Gastrocnemius medialis (tissue), 4 donors: Measurements from ENCODE around the gene NUDT22. TPM values are rescaled to one million over a fixed set of nuclear protein-coding genes. Genes with fewer than 3 reads are reported as not detected.

Experiments
- ATAC-seq, 2 donors: fragments of 150-250 bp; one replicate each; pipeline ENCODE4 v1.9.1; 2016
- DNase-seq, 2 donors: peaks; one replicate each; pipeline ENCODE4 v3.0.0-alpha.2; 2019
- H3K27ac ChIP-seq, 4 donors: fragments of 200-600 bp; sonication (generic); 1 replicate in 1 of 4; 2 replicates in 3 of 4; pipeline ENCODE4 v1.5.1; 2016 to 2018; ENCODE audit warnings: mild to moderate bottlenecking in 2 of 4, moderate library complexity in 1 of 4
- H3K27me3 ChIP-seq, 3 donors: fragments of 200-600 bp; sonication (generic) in 2 of 3; 1 replicate in 1 of 3; 2 replicates in 2 of 3; pipeline versions ENCODE4 v1.5.1 to v1.6.0; 2016 to 2019; ENCODE audit warnings: mild to moderate bottlenecking in 1 of 3, moderate library complexity in 1 of 3
- H3K36me3 ChIP-seq, 2 donors: fragments of 200-600 bp; sonication (generic) in 1 of 2; one replicate each; pipeline ENCODE4 v1.5.1; 2017 to 2018
- H3K4me1 ChIP-seq, 2 donors: fragments of 200-600 bp; sonication (generic) in 1 of 2; one replicate each; pipeline ENCODE4 v1.5.1; 2016 to 2017; ENCODE audit warnings: mild to moderate bottlenecking in 2 of 2
- H3K4me3 ChIP-seq, 4 donors: fragments of 200-600 bp; sonication (generic) in 3 of 4; 1 replicate in 1 of 4; 2 replicates in 3 of 4; pipeline ENCODE4 v1.5.1; 2016 to 2019; ENCODE audit warnings: mild to moderate bottlenecking in 2 of 4
- H3K9me3 ChIP-seq, 3 donors: fragments of 200-600 bp; sonication (generic) in 2 of 3; 1 replicate in 1 of 3; 2 replicates in 2 of 3; pipeline ENCODE4 v1.5.1; 2016 to 2019
- POLR2A ChIP-seq, 2 donors: fragments of 450-650 bp; IDR thresholded peaks; one replicate each; pipeline ENCODE4 v1.6.1; 2017; ENCODE audit warnings: antibody characterized with exemption in 2 of 2, mild to moderate bottlenecking in 2 of 2, moderate library complexity in 2 of 2
- in situ Hi-C, 4 donors: fragments of 200-750 bp; cut with MboI; loops; one replicate each; pipeline versions ENCODE4 v1.15.0 to v1.8.0; 2017; ENCODE audit warnings: low sequenced_read_pairs in 4 of 4
- intact Hi-C: fragments of 100-400 bp; cut with DNase I; formaldehyde crosslinking; loops from one replicate; pipeline ENCODE4 v1.15.1; 2023; ENCODE audit warnings: low total_unique reads
- total RNA-seq, 4 donors: library from RNA; depleted of rRNA; stranded (reverse); fragments of >200 nt; gene quantifications; one replicate each; pipeline versions ENCODE4 v1.1.0 to v1.2.3, GENCODE V29; 2016
- TF ChIP-seq, protein P1 (sequence below), 5 experiments: fragments of 450-650 bp in 3 of 5; fragments of 200-600 bp in 2 of 5; sonication (generic) in 2 of 5; IDR thresholded peaks in 4 of 5; conservative IDR thresholded peaks in 1 of 5; 1 replicate in 4 of 5; 2 replicates in 1 of 5; pipeline ENCODE4 v1.5.1; 2016 to 2019; ENCODE audit warnings: antibody characterized with exemption in 5 of 5, mild to moderate bottlenecking in 3 of 5, moderate library complexity in 3 of 5

NUDT22 gene
- total RNA-seq, 4 donors from 2014 or later, result 32.3 to 70.7 (median 53.4) TPM

DNA sequence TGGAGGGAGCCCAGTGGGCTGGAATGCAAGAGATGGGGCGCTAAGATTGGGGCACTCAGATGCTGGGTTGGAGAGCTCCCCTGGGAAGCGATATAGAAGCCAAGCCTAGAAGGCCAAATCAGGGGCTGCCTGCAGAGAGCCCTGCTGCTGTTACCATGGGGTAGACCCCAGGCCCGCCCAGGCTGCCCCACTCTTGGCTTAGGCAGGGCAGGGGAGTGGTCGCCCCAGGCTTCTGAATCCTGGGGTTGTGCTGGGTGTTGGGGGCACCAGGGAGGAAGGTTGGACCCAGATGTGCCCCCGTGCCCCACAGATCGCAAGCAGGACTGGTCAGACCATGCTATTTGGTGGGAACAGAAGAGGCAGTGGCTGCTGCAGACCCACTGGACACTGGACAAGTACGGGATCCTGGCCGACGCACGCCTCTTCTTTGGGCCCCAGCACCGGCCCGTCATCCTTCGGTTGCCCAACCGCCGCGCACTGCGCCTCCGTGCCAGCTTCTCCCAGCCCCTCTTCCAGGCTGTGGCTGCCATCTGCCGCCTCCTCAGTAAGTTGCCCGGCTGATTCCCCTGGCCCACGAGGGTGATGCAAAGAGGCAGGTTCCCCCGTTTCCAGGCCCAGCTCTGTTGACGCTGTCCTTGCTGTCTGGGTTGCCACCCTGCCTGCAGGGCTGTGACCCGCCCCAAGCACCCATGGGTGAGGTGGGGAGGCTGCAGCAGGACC lies 15.6 kb upstream of the NUDT22 start:
- TF ChIP-seq POLR2A (IDR thresholded peaks at IDR 0.05), result no peak
- TF ChIP-seq, protein P1, sequence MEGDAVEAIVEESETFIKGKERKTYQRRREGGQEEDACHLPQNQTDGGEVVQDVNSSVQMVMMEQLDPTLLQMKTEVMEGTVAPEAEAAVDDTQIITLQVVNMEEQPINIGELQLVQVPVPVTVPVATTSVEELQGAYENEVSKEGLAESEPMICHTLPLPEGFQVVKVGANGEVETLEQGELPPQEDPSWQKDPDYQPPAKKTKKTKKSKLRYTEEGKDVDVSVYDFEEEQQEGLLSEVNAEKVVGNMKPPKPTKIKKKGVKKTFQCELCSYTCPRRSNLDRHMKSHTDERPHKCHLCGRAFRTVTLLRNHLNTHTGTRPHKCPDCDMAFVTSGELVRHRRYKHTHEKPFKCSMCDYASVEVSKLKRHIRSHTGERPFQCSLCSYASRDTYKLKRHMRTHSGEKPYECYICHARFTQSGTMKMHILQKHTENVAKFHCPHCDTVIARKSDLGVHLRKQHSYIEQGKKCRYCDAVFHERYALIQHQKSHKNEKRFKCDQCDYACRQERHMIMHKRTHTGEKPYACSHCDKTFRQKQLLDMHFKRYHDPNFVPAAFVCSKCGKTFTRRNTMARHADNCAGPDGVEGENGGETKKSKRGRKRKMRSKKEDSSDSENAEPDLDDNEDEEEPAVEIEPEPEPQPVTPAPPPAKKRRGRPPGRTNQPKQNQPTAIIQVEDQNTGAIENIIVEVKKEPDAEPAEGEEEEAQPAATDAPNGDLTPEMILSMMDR (IDR thresholded peaks at IDR 0.05 in 4 of 5, conservative IDR thresholded peaks at IDR 0.05 in 1 of 5), result no peak
- ATAC-seq (no peak), DNase-seq (no peak)
- H3K27me3 ChIP-seq, result no peaks in the 10 kb centered on the region
- no peak overlapping the region for H3K4me3 ChIP-seq
- no peaks in the 10 kb centered on the region for H3K9me3 ChIP-seq
- intact Hi-C loops (no loop called here), in situ Hi-C loops (no loop called here)
- peaks cover 0 to 24% of the 10 kb centered on the region in 2 donors for H3K36me3 ChIP-seq
- H3K4me1 ChIP-seq, result peaks cover 3 to 7% of the 10 kb centered on the region in 2 donors
- H3K27ac ChIP-seq, result no peak overlapping the region

DNA sequence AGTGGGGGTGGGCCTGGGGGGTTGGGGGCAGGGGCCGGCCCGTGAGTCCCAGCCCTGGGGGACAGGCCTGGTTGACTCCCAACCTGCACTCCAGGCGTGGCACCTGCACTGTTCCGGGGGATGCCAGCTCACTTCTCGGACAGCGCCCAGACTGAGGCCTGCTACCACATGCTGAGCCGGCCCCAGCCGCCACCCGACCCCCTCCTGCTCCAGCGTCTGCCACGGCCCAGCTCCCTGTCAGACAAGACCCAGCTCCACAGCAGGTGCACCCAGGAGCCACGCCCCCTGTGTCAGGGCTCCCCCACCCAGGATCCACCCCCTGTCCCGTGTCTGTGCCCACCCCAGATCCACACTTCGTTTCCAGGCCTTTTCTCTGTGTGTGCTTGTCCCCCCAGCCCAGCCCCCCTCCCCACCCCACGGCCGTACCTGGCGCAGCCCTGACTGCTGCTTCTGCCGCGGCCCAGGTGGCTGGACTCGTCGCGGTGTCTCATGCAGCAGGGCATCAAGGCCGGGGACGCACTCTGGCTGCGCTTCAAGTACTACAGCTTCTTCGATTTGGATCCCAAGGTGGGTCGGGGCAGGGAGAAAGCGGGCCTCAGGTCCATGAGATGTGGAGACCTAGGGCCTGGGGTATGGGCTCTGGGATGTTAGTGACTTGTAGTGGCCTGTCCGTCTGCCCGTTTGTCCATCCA lies 14.7 kb upstream of the NUDT22 start:
- in situ Hi-C loops (no loop called here), intact Hi-C loops (no loop called here)
- no peak for TF ChIP-seq POLR2A (IDR thresholded peaks at IDR 0.05)
- TF ChIP-seq, protein P1 (IDR thresholded peaks at IDR 0.05 in 4 of 5, conservative IDR thresholded peaks at IDR 0.05 in 1 of 5), result no peak
- Histone ChIP-seq H3K27me3 (no peaks in the 10 kb centered on the region), H3K36me3 (peaks cover 0 to 15% of the 10 kb centered on the region in 2 donors), H3K9me3 (no peaks in the 10 kb centered on the region), H3K4me1 (peaks cover 2 to 7% of the 10 kb centered on the region in 2 donors), H3K4me3 (no peak overlapping the region), H3K27ac (no peak overlapping the region)
- no peak for DNase-seq
- no peak for ATAC-seq

DNA sequence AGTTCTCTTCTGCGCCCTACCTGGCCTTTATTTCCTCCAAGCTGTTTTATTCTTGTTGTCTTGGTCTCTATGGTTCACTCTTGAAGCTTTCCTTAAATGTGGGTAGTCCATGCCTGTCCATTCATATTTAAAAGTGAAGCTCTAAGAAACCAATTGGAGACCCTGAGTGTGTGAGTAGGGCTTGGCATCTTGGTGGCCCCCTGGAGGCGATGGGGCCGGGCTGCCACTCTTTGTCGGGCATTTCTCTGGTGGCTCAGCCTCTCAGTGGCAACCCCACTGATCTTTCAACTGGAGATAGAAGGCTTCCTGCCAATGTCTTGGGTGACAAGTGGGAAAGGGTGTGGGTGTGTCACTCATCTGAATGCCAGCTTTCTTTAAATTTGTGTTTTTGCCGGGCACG lies 9.2 kb upstream of the NUDT22 start:
- in situ Hi-C loops (no loop called here), intact Hi-C loops (no loop called here)
- no peaks in the 10 kb centered on the region for H3K27me3 ChIP-seq
- H3K4me3 ChIP-seq, result no peak overlapping the region
- peaks cover 0 to 12% of the 10 kb centered on the region in 2 donors for H3K36me3 ChIP-seq
- H3K4me1 ChIP-seq, result peaks cover 0 to 6% of the 10 kb centered on the region in 2 donors
- no peak for DNase-seq
- TF ChIP-seq POLR2A (IDR thresholded peaks at IDR 0.05), result no peak
- no peak overlapping the region for H3K27ac ChIP-seq
- no peaks in the 10 kb centered on the region for H3K9me3 ChIP-seq
- no peak for ATAC-seq

DNA sequence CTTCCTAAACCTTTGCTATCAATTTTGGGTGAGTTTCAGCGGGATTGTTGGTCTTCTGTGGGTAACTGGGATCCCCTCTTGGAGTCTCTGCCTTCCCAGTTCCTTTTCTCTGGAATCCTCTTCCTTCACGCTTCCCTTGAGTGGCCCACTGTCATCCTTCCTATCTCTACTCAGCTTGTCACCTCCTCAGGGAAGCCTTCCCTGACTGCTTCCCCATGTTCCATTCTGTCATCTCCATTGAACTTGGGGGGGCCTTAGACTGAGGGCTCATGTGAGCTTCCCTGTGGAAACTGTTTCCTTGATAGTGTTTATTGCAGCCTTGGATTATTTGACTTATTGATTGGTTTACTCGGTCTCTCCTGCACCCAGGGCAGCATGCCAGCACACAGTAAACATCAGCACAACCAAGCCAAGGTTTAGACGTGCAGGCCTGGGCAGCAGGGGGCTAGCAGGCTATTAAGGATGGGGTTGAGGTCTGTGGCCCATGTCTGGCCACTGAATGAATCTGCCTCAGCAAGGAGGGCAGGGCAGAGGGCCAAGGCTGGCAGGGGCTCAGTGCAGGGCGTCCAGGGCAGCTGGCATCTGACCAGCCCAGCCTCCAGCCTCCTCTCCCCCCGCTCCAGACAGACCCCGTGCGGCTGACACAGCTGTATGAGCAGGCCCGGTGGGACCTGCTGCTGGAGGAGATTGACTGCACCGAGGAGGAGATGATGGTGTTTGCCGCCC lies 7.3 kb upstream of the NUDT22 start:
- H3K4me1 ChIP-seq, result peaks cover 4 to 20% of the 10 kb centered on the region in 2 donors
- H3K4me3 ChIP-seq, result no peak overlapping the region
- intact Hi-C loops, result no loop called here
- DNase-seq, result no peak
- no peaks in the 10 kb centered on the region for H3K9me3 ChIP-seq
- in situ Hi-C loops, result no loop called here
- ATAC-seq, result no peak
- H3K27me3 ChIP-seq, result no peaks in the 10 kb centered on the region
- TF ChIP-seq, protein P1 (IDR thresholded peaks at IDR 0.05 in 4 of 5, conservative IDR thresholded peaks at IDR 0.05 in 1 of 5), result no peak
- no peak for TF ChIP-seq POLR2A (IDR thresholded peaks at IDR 0.05)
- no peak overlapping the region for H3K27ac ChIP-seq
- peaks cover 0 to 7% of the 10 kb centered on the region in 2 donors for H3K36me3 ChIP-seq

DNA sequence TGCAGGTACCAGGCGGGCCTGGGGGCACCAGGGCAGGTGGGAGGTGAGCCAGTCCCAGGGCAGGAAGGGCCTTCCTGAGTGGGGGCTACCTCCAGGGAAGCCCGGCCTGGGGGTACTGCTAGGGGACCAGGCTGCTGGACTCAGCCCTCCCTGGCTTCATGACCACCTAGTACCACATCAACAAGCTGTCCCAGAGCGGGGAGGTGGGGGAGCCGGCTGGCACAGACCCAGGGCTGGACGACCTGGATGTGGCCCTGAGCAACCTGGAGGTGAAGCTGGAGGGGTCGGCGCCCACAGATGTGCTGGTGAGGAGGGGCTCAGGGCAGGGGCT lies 6.8 kb upstream of the NUDT22 start:
- TF ChIP-seq POLR2A (IDR thresholded peaks at IDR 0.05), result no peak
- TF ChIP-seq, protein P1 (IDR thresholded peaks at IDR 0.05 in 4 of 5, conservative IDR thresholded peaks at IDR 0.05 in 1 of 5), result no peak
- in situ Hi-C loops (no loop called here), intact Hi-C loops (no loop called here)
- ATAC-seq (no peak), DNase-seq (no peak)
- Histone ChIP-seq H3K4me3 (no peak overlapping the region), H3K36me3 (peaks cover 0 to 7% of the 10 kb centered on the region in 2 donors), H3K9me3 (no peaks in the 10 kb centered on the region), H3K27me3 (no peaks in the 10 kb centered on the region), H3K27ac (no peak overlapping the region), H3K4me1 (peaks cover 4 to 21% of the 10 kb centered on the region in 2 donors)
